ENCODE measurements around the gene PEX5. TPM values are rescaled to one million over a fixed set of nuclear protein-coding genes. Genes with fewer than 3 reads are reported as not detected.

The PEX5 gene
- total RNA-seq, 4 donors from 2014 or later, result 32.8 to 53.5 (median 38.4) TPM

GRCh38 chr12:7143564-7143963 lies 45.9 kb upstream of the PEX5 start:
- intact Hi-C loops (cut with DNase I), result no loop called here
- Histone ChIP-seq H3K9me3 (no peaks in the 10 kb centered on the region), H3K36me3 (peaks cover 0 to 55% (median 10%) of the 10 kb centered on the region in 4 donors), H3K27ac (replicated peaks in 1 of 4) (no peak overlapping the region), H3K4me1 (peaks cover 0 to 11% (median 0%) of the 10 kb centered on the region in 4 donors), H3K27me3 (no peaks in the 10 kb centered on the region), H3K4me3 (no peak overlapping the region)
- no peak for DNase-seq (ENCODE audit: extremely low spot score)
- no peak for TF ChIP-seq POLR2AphosphoS5 (IDR thresholded peaks at IDR 0.05)
- TF ChIP-seq CTCF (IDR thresholded peaks at IDR 0.05), result no peak
- TF ChIP-seq EP300 (IDR thresholded peaks at IDR 0.05), result no peak
- TF ChIP-seq POLR2A (IDR thresholded peaks at IDR 0.05; ENCODE audit: low read depth), result no peak
- WGBS, result 95% methylated on average over 7 of the region's 7 CpGs

GRCh38 chr12:7144414-7145120 lies 44.9 kb upstream of the PEX5 start:
- no peak for TF ChIP-seq POLR2AphosphoS5 (IDR thresholded peaks at IDR 0.05)
- TF ChIP-seq CTCF (IDR thresholded peaks at IDR 0.05), result peak; percentile 46 to 62 (median 52)
- TF ChIP-seq EP300 (IDR thresholded peaks at IDR 0.05), result no peak
- no peak for TF ChIP-seq POLR2A (IDR thresholded peaks at IDR 0.05; ENCODE audit: low read depth)
- Histone ChIP-seq H3K9me3 (no peaks in the 10 kb centered on the region), H3K27me3 (no peaks in the 10 kb centered on the region), H3K36me3 (peaks cover 3 to 65% (median 19%) of the 10 kb centered on the region in 4 donors), H3K4me1 (peaks cover 0 to 11% (median 0%) of the 10 kb centered on the region in 4 donors), H3K27ac (replicated peaks in 1 of 4) (no peak overlapping the region), H3K4me3 (no peak overlapping the region)
- WGBS, result 47% methylated on average over 11 of the region's 11 CpGs
- intact Hi-C loops (cut with DNase I), result no loop called here
- no peak for DNase-seq (ENCODE audit: extremely low spot score)

GRCh38 chr12:7145671-7146070 lies 43.8 kb upstream of the PEX5 start:
- Histone ChIP-seq H3K36me3 (peaks cover 3 to 68% (median 30%) of the 10 kb centered on the region in 4 donors), H3K4me3 (no peak overlapping the region), H3K27me3 (no peaks in the 10 kb centered on the region), H3K27ac (replicated peaks in 1 of 4) (no peak overlapping the region), H3K4me1 (peaks cover 0 to 11% (median 0%) of the 10 kb centered on the region in 4 donors), H3K9me3 (no peaks in the 10 kb centered on the region)
- no peak for TF ChIP-seq POLR2AphosphoS5 (IDR thresholded peaks at IDR 0.05)
- TF ChIP-seq EP300 (IDR thresholded peaks at IDR 0.05), result no peak
- TF ChIP-seq CTCF (IDR thresholded peaks at IDR 0.05), result no peak
- no peak for TF ChIP-seq POLR2A (IDR thresholded peaks at IDR 0.05; ENCODE audit: low read depth)
- WGBS, result 82% methylated on average over 4 of the region's 4 CpGs
- no peak for DNase-seq (ENCODE audit: extremely low spot score)
- intact Hi-C loops (cut with DNase I), result no loop called here

- TF ChIP-seq POLR2A (IDR thresholded peaks at IDR 0.05; ENCODE audit: low read depth), result no peak
- no peak for TF ChIP-seq CTCF (IDR thresholded peaks at IDR 0.05)
- TF ChIP-seq EP300 (IDR thresholded peaks at IDR 0.05), result no peak
- TF ChIP-seq POLR2AphosphoS5 (IDR thresholded peaks at IDR 0.05), result no peak
- Histone ChIP-seq H3K4me3 (no peak overlapping the region), H3K4me1 (peaks cover 0 to 11% (median 0%) of the 10 kb centered on the region in 4 donors), H3K27me3 (no peaks in the 10 kb centered on the region), H3K27ac (replicated peaks in 1 of 4) (no peak overlapping the region), H3K36me3 (peaks cover 3 to 68% (median 31%) of the 10 kb centered on the region in 4 donors), H3K9me3 (no peaks in the 10 kb centered on the region)
- intact Hi-C loops (cut with DNase I), result no loop called here
- WGBS, result 92% methylated on average over 7 of the region's 7 CpGs
- DNase-seq (ENCODE audit: extremely low spot score), result no peak
These were observed 43.3 kb upstream of the PEX5 start for GRCh38 chr12:7146228-7146627.
